SU-DHL-6 (cell line): ENCODE measurements around the gene LYZL1.
"Not testable (repeated sequence)": the region's sequence is repeated elsewhere in the genome, so short reads cannot be mapped to it uniquely, and the experiment has no call there.

Experiments used
- H2AFZ ChIP-seq: fragments of 200-600 bp; sonication (generic); 2 replicates; pipeline ENCODE4 v1.6.1; 2014; ENCODE audit warnings: low read depth, mild to moderate bottlenecking, moderate library complexity, mixed read lengths, antibody characterized with exemption, low read length; ENCODE audit not compliant: severe bottlenecking
- H3F3A ChIP-seq: fragments of 200-600 bp; shearing (Covaris generic); 2 replicates; pipeline ENCODE4 v1.6.0; 2016; ENCODE audit warnings: antibody characterized with exemption, mild to moderate bottlenecking; ENCODE audit not compliant: insufficient read depth
- H3K27ac ChIP-seq: fragments of 200-600 bp; sonication (generic); 2 replicates; pipeline ENCODE4 v1.5.1; 2016; ENCODE audit warnings: low read depth, mild to moderate bottlenecking, low read length, moderate library complexity, mixed read lengths
- H3K27me3 ChIP-seq: fragments of 200-600 bp; sonication (generic), shearing (Covaris generic); 2 replicates; pipeline ENCODE4 v1.6.0; 2014; ENCODE audit warnings: mild to moderate bottlenecking, low read length
- H3K36me3 ChIP-seq: fragments of 200-600 bp; sonication (generic); 2 replicates; pipeline ENCODE4 v1.6.1; 2014; ENCODE audit warnings: mild to moderate bottlenecking, low read length, mixed read lengths
- H3K4me2 ChIP-seq: fragments of 300-600, 200-600 bp; shearing (Covaris generic), sonication (generic); 2 replicates; pipeline ENCODE4 v1.6.0; 2014; ENCODE audit warnings: low read length, low read depth, mild to moderate bottlenecking; ENCODE audit not compliant: poor library complexity, severe bottlenecking
- H3K4me3 ChIP-seq: fragments of 200-600 bp; sonication (generic); 2 replicates; pipeline ENCODE4 v1.5.1; 2014; ENCODE audit warnings: antibody characterized with exemption, low read length, mild to moderate bottlenecking, mixed read lengths; ENCODE audit not compliant: insufficient read depth, poor library complexity, severe bottlenecking
- H3K79me2 ChIP-seq: fragments of 200-600 bp; sonication (generic); 2 replicates; pipeline ENCODE4 v1.6.1; 2014; ENCODE audit warnings: mild to moderate bottlenecking, low read length, moderate library complexity; ENCODE audit not compliant: insufficient read depth
- H3K9ac ChIP-seq: fragments of 200-600 bp; sonication (generic); 2 replicates; pipeline ENCODE4 v1.7.0; 2014; ENCODE audit warnings: mild to moderate bottlenecking, low read length
- H3K9me2 ChIP-seq: fragments of 200-600 bp; sonication (generic); replicated peaks from 2 replicates; pipeline ENCODE4 v1.6.1; 2014; ENCODE audit warnings: low read length; ENCODE audit not compliant: insufficient read depth
- H3K9me3 ChIP-seq: fragments of 200-600 bp; sonication (generic); 2 replicates; pipeline ENCODE4 v1.6.1; 2014; ENCODE audit warnings: low read length, mixed read lengths; ENCODE audit not compliant: insufficient read depth
- H4K20me1 ChIP-seq: fragments of 200-600 bp; sonication (generic); 2 replicates; pipeline ENCODE4 v1.6.1; 2014; ENCODE audit warnings: low read depth, mild to moderate bottlenecking, antibody characterized with exemption, low read length, moderate library complexity, mixed read lengths
- CTCF ChIP-seq: fragments of 200-600 bp; sonication (generic); IDR thresholded peaks from one replicate; pipeline ENCODE4 v1.5.1; 2017; ENCODE audit warnings: antibody characterized with exemption, mild to moderate bottlenecking, low read length, moderate library complexity; ENCODE audit not compliant: insufficient read depth, poor library complexity, severe bottlenecking
- EZH2phosphoT487 ChIP-seq: fragments of 200-600 bp; sonication (generic), shearing (Covaris generic); conservative IDR thresholded peaks from 2 replicates; pipeline ENCODE4 v1.6.1; 2018; ENCODE audit warnings: mild to moderate bottlenecking, antibody characterized with exemption, low read length, moderate library complexity, mixed read lengths

Gene LYZL1

GRCh38 chr10:29288906-29289305 lies at the start of gene LYZL1:
Gene LYZL1, plus strand, starts transcription at chr10:29289070. Its CDS starts 2,798 bp downstream, at chr10:29291868.
- not testable (repeated sequence) for H3K79me2 ChIP-seq, H2AFZ ChIP-seq, H3K27me3 ChIP-seq, H3K27ac ChIP-seq, H3K9me3 ChIP-seq, H4K20me1 ChIP-seq, H3K36me3 ChIP-seq, H3K4me2 ChIP-seq, H3K4me3 ChIP-seq, H3K9ac ChIP-seq, H3K9me2 ChIP-seq, H3F3A ChIP-seq

- Histone ChIP-seq H4K20me1 (no peaks in the 10 kb centered on the region), H3K4me3 (no peak overlapping the region), H3K9me3 (no peaks in the 10 kb centered on the region), H3K79me2 (no peaks in the 10 kb centered on the region), H3K4me2 (no peak overlapping the region), H3K27me3 (no peaks in the 10 kb centered on the region), H2AFZ (no peak overlapping the region), H3K9me2 (no peaks in the 10 kb centered on the region), H3K36me3 (no peaks in the 10 kb centered on the region), H3K27ac (no peak overlapping the region), H3K9ac (no peak overlapping the region), H3F3A (no peaks in the 10 kb centered on the region)
- TF ChIP-seq EZH2phosphoT487: no peak
- peak; percentile 16 for TF ChIP-seq CTCF
These were observed 49.0 kb upstream of the LYZL1 start for GRCh38 chr10:29239569-29240472.

GRCh38 chr10:29240986-29241660 lies 47.7 kb upstream of the LYZL1 start:
- Histone ChIP-seq H3K4me3 (no peak overlapping the region), H2AFZ (no peak overlapping the region), H3K9me3 (no peaks in the 10 kb centered on the region), H3K9ac (no peak overlapping the region), H3K27ac (no peak overlapping the region), H3F3A (no peaks in the 10 kb centered on the region), H3K36me3 (no peaks in the 10 kb centered on the region), H3K27me3 (no peaks in the 10 kb centered on the region), H3K4me2 (no peak overlapping the region), H3K9me2 (no peaks in the 10 kb centered on the region), H3K79me2 (no peaks in the 10 kb centered on the region), H4K20me1 (no peaks in the 10 kb centered on the region)
- no peak for TF ChIP-seq EZH2phosphoT487
- TF ChIP-seq CTCF: no peak

GRCh38 chr10:29241925-29242324 lies 46.9 kb upstream of the LYZL1 start:
- Histone ChIP-seq H3K27me3 (no peaks in the 10 kb centered on the region), H3F3A (no peaks in the 10 kb centered on the region), H3K4me2 (no peak overlapping the region), H3K36me3 (no peaks in the 10 kb centered on the region), H3K79me2 (no peaks in the 10 kb centered on the region), H3K9me3 (no peaks in the 10 kb centered on the region), H3K27ac (no peak overlapping the region), H3K9ac (no peak overlapping the region), H4K20me1 (no peaks in the 10 kb centered on the region), H3K9me2 (no peaks in the 10 kb centered on the region), H3K4me3 (no peak overlapping the region), H2AFZ (no peak overlapping the region)
- TF ChIP-seq EZH2phosphoT487 (no peak), CTCF (no peak)
